Endodermal cell (in vitro differentiated cells): ENCODE data around the gene ID4. TPM values are rescaled to one million over a fixed set of nuclear protein-coding genes. Genes with fewer than 3 reads are reported as not detected.

ENCODE experiments used
- DNase-seq: peaks from one replicate; pipeline ENCODE4 v3.0.0-alpha.2; 2017
- H3K27ac ChIP-seq: 2 replicates; pipeline ENCODE4 v1.5.1; 2013; ENCODE audit warnings: mild to moderate bottlenecking, low read depth, low read length, moderate library complexity
- H3K27me3 ChIP-seq: 2 replicates; pipeline ENCODE4 v1.6.1; 2013; ENCODE audit warnings: mild to moderate bottlenecking, low read length, moderate library complexity; ENCODE audit not compliant: insufficient read depth, control insufficient read depth, poor library complexity, severe bottlenecking
- H3K36me3 ChIP-seq: 2 replicates; pipeline ENCODE4 v1.7.0; 2013; ENCODE audit warnings: mild to moderate bottlenecking, low read length, moderate library complexity; ENCODE audit not compliant: control insufficient read depth, insufficient read depth
- H3K4me1 ChIP-seq: one replicate; pipeline ENCODE4 v1.7.0; 2013; ENCODE audit warnings: low read length; ENCODE audit not compliant: control insufficient read depth, insufficient read depth
- H3K4me3 ChIP-seq: 2 replicates; pipeline ENCODE4 v1.5.1; 2013; ENCODE audit warnings: mild to moderate bottlenecking, low read length, moderate library complexity
- H3K9ac ChIP-seq: 2 replicates; pipeline ENCODE4 v1.6.1; 2013; ENCODE audit warnings: mild to moderate bottlenecking, low read length, moderate library complexity; ENCODE audit not compliant: poor library complexity, severe bottlenecking; ENCODE audit errors: extremely low read depth
- H3K9me3 ChIP-seq: 2 replicates; pipeline ENCODE4 v1.6.1; 2013; ENCODE audit warnings: mild to moderate bottlenecking, low read length, moderate library complexity; ENCODE audit not compliant: control insufficient read depth
- H3K27ac Mint-ChIP-seq: 2 replicates; pipeline ENCODE4 v1.8.0; 2020; ENCODE audit warnings: mixed read lengths
- H3K27me3 Mint-ChIP-seq: 2 replicates; pipeline ENCODE4 v1.8.0; 2021; ENCODE audit warnings: mild to moderate bottlenecking, mixed read lengths; ENCODE audit not compliant: insufficient read depth
- H3K36me3 Mint-ChIP-seq: 2 replicates; pipeline ENCODE4 v1.8.0; 2020; ENCODE audit warnings: low read depth, mixed read lengths
- H3K4me1 Mint-ChIP-seq: 2 replicates; pipeline ENCODE4 v1.8.0; 2020; ENCODE audit warnings: mixed read lengths
- H3K4me3 Mint-ChIP-seq: 2 replicates; pipeline ENCODE4 v1.8.0; 2020; ENCODE audit warnings: mild to moderate bottlenecking, moderate library complexity, mixed read lengths
- H3K9me3 Mint-ChIP-seq: 2 replicates; pipeline ENCODE4 v1.8.0; 2020; ENCODE audit warnings: mild to moderate bottlenecking, mixed read lengths
- CTCF ChIP-seq: fragments of 200-600 bp; sonication (generic); conservative IDR thresholded peaks from 2 replicates; pipeline ENCODE4 v1.5.0; 2021; ENCODE audit warnings: antibody characterized with exemption, mild to moderate bottlenecking
- WGBS, 2 experiments: methylation state at CpG; one replicate each; pipeline versions ENCODE4 v1.1.5 to v1.1.7; 2013; ENCODE audit warnings: missing lambda C conversion rate in 2 of 2, mixed read lengths in 1 of 2; ENCODE audit not compliant: insufficient coverage in 1 of 2, insufficient read length in 1 of 2; 5-methylcytosine and 5-hydroxymethylcytosine counted together
- total RNA-seq, 2 donors: library from RNA; stranded (reverse); fragmentation: NEBNext Ultra II Directional in 1 of 2; extraction: Animal tissue kit (Norgen Biotek cat#: 25700) in 1 of 2; gene quantifications; 2 replicates in 1 of 2; 3 replicates in 1 of 2; pipeline ENCODE4 v1.2.1, GENCODE V29; 2021

Gene ID4
- total RNA-seq, 2 donors from 2014 or later: 38.5 to 39.3 TPM

- no peak overlapping the region for H3K9ac ChIP-seq
- H3K4me3 Mint-ChIP-seq: no peak overlapping the region
- no peak overlapping the region for H3K27ac Mint-ChIP-seq
- peaks cover 5% of the 10 kb centered on the region for H3K4me1 Mint-ChIP-seq
- H3K27ac ChIP-seq: no peak overlapping the region
- DNase-seq: no peak
- no peaks in the 10 kb centered on the region for H3K9me3 ChIP-seq
- no peaks in the 10 kb centered on the region for H3K4me1 ChIP-seq
- H3K27me3 Mint-ChIP-seq: no peaks in the 10 kb centered on the region
- no peaks in the 10 kb centered on the region for H3K9me3 Mint-ChIP-seq
- no peak overlapping the region for H3K4me3 ChIP-seq
- WGBS, 2 experiments: 82% methylated on average over 2 of the region's 2 CpGs; no CpG with 5 or more reads in 1 of the 2 experiments
- TF ChIP-seq CTCF: no peak
- H3K36me3 Mint-ChIP-seq: no peaks in the 10 kb centered on the region
- H3K27me3 ChIP-seq: no peaks in the 10 kb centered on the region
- no peaks in the 10 kb centered on the region for H3K36me3 ChIP-seq
Observed at GRCh38 chr6:19791267-19791666, 45.9 kb upstream of the ID4 start.

GRCh38 chr6:19795211-19795610 lies 42.0 kb upstream of the ID4 start:
- no peaks in the 10 kb centered on the region for H3K36me3 ChIP-seq
- H3K27ac Mint-ChIP-seq: no peak overlapping the region
- no peaks in the 10 kb centered on the region for H3K9me3 ChIP-seq
- peaks cover 2% of the 10 kb centered on the region for H3K36me3 Mint-ChIP-seq
- no peak overlapping the region for H3K4me3 ChIP-seq
- H3K4me1 ChIP-seq: no peaks in the 10 kb centered on the region
- H3K27me3 Mint-ChIP-seq: no peaks in the 10 kb centered on the region
- DNase-seq: no peak
- no peak overlapping the region for H3K27ac ChIP-seq
- H3K4me3 Mint-ChIP-seq: no peak overlapping the region
- no peak overlapping the region for H3K9ac ChIP-seq
- H3K27me3 ChIP-seq: no peaks in the 10 kb centered on the region
- peaks cover 5% of the 10 kb centered on the region for H3K4me1 Mint-ChIP-seq
- no peak for TF ChIP-seq CTCF
- peaks cover 8% of the 10 kb centered on the region for H3K9me3 Mint-ChIP-seq

- H3K9me3 ChIP-seq: no peaks in the 10 kb centered on the region
- no peak overlapping the region for H3K9ac ChIP-seq
- peaks cover 17% of the 10 kb centered on the region for H3K9me3 Mint-ChIP-seq
- H3K4me3 ChIP-seq: no peak overlapping the region
- H3K4me1 Mint-ChIP-seq: peaks cover 8% of the 10 kb centered on the region
- H3K27ac Mint-ChIP-seq: no peak overlapping the region
- no peaks in the 10 kb centered on the region for H3K27me3 Mint-ChIP-seq
- WGBS, 2 experiments: 50% methylated on average over 2 of the region's 2 CpGs; no CpG with 5 or more reads in 1 of the 2 experiments
- peaks cover 2% of the 10 kb centered on the region for H3K36me3 Mint-ChIP-seq
- no peaks in the 10 kb centered on the region for H3K27me3 ChIP-seq
- H3K27ac ChIP-seq: no peak overlapping the region
- H3K36me3 ChIP-seq: no peaks in the 10 kb centered on the region
- no peaks in the 10 kb centered on the region for H3K4me1 ChIP-seq
- DNase-seq: no peak
- H3K4me3 Mint-ChIP-seq: no peak overlapping the region
- TF ChIP-seq CTCF: no peak
Observed at GRCh38 chr6:19796452-19796851, 40.7 kb upstream of the ID4 start.
